ENCODE results near the gene CEP112. TPM values are rescaled to one million over a fixed set of nuclear protein-coding genes. Genes with fewer than 3 reads are reported as not detected.

The CEP112 gene
- total RNA-seq, 1 donor from 2014 or later = 9.7 TPM

DNA sequence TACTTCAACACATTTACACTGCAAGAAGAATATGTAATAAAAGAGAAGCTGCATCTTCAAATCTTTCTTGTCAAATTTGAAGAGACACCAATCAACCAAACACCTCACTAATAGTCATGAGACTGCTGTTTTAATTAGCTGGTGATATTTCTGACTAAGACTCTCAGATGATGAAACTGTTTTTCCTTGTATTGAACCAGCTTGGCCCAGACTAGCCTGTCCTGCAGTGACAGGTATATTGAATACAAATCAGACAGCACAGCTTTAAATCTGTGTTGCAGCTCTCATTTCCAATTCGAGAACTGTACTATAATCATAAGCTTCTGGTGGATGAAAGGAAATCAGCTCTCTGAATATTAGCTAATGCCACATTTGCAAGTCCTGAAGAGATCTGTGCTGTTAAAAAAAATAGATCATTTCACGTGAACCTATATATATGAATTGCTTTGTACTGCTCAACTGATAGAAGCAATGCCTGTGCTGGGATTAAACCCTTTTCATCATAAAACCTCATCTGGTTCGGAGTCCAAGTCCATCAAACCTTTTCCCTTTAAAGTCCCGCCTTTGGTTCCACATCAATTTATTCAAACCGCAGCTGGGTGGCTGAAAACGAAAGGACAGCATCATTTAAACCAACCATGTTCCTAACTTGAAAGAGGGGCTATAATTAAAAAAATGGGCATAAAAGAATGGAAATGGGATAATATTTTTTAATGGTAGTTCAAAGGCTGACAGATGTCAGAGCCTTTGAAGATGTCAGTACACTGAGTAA, 306.2 kb downstream of the CEP112 start:
- H3K9me3 Mint-ChIP-seq = no peaks in the 10 kb centered on the region
- Histone ChIP-seq H3F3A (ENCODE audit: low read depth) (no peaks in the 10 kb centered on the region), H3K9me3 (ENCODE audit: low read depth) (no peaks in the 10 kb centered on the region), H3K27me3 (no peaks in the 10 kb centered on the region), H3K9ac (no peak overlapping the region), H2AFZ (replicated peaks) (no peak overlapping the region), H3K27ac (no peak overlapping the region), H3K36me3 (no peaks in the 10 kb centered on the region), H3K4me1 (peaks cover 4% of the 10 kb centered on the region), H3K79me2 (ENCODE audit: low read depth) (no peaks in the 10 kb centered on the region), H3K4me3 (no peak overlapping the region), H3K4me2 (no peak overlapping the region), H4K20me1 (ENCODE audit: low read depth) (no peaks in the 10 kb centered on the region)
- no peak overlapping the region for H3K4me3 Mint-ChIP-seq
- no peaks in the 10 kb centered on the region for H3K27me3 Mint-ChIP-seq (ENCODE audit: insufficient read depth, low read depth)
- H3K36me3 Mint-ChIP-seq = peaks cover 4% of the 10 kb centered on the region
- no peak for DNase-seq (ENCODE audit: low spot score)
- TF ChIP-seq, protein P1, sequence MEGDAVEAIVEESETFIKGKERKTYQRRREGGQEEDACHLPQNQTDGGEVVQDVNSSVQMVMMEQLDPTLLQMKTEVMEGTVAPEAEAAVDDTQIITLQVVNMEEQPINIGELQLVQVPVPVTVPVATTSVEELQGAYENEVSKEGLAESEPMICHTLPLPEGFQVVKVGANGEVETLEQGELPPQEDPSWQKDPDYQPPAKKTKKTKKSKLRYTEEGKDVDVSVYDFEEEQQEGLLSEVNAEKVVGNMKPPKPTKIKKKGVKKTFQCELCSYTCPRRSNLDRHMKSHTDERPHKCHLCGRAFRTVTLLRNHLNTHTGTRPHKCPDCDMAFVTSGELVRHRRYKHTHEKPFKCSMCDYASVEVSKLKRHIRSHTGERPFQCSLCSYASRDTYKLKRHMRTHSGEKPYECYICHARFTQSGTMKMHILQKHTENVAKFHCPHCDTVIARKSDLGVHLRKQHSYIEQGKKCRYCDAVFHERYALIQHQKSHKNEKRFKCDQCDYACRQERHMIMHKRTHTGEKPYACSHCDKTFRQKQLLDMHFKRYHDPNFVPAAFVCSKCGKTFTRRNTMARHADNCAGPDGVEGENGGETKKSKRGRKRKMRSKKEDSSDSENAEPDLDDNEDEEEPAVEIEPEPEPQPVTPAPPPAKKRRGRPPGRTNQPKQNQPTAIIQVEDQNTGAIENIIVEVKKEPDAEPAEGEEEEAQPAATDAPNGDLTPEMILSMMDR (IDR thresholded peaks at IDR 0.05) = no peak
- TF ChIP-seq EZH2 (IDR thresholded peaks at IDR 0.05) = no peak
- H3K4me1 Mint-ChIP-seq = peaks cover 16% of the 10 kb centered on the region
- H3K27ac Mint-ChIP-seq = no peak overlapping the region

DNA sequence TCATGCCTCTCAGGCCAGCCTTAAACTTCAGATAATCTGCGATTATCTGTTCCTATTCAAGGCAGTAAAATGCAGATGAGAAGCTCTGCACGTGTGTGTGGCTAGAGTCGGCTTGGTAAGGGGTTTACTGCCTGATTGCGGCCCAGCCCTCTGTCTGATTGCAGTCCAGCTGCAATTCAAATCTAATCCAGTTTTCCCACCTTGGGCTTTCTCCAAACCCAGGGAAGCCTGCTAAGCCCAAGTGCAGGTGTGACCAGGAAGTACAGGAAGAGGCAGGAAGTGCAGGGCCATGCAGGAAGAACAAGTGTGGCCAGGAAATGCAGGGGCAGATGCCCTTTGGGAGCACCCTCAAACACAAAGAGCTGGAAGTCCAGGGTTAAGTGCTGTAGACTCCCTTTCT, 314.9 kb downstream of the CEP112 start:
- no peak overlapping the region for H3K4me3 ChIP-seq
- no peak for TF ChIP-seq EZH2 (IDR thresholded peaks at IDR 0.05)
- TF ChIP-seq, protein P1 (IDR thresholded peaks at IDR 0.05) = no peak
- TF ChIP-seq EZH2phosphoT487 (IDR thresholded peaks at IDR 0.05) = no peak
- no peaks in the 10 kb centered on the region for H3F3A ChIP-seq (ENCODE audit: low read depth)
- no peaks in the 10 kb centered on the region for H3K27me3 ChIP-seq
- Mint-ChIP-seq H3K9me3 (no peaks in the 10 kb centered on the region), H3K27me3 (ENCODE audit: insufficient read depth, low read depth) (no peaks in the 10 kb centered on the region), H3K4me3 (no peak overlapping the region), H3K36me3 (peaks cover 13% of the 10 kb centered on the region), H3K4me1 (no peaks in the 10 kb centered on the region), H3K27ac (no peak overlapping the region)
- no peaks in the 10 kb centered on the region for H3K9me3 ChIP-seq (ENCODE audit: low read depth)
- H3K36me3 ChIP-seq = no peaks in the 10 kb centered on the region
- no peaks in the 10 kb centered on the region for H3K79me2 ChIP-seq (ENCODE audit: low read depth)
- no peaks in the 10 kb centered on the region for H3K4me1 ChIP-seq
- no peak overlapping the region for H3K4me2 ChIP-seq
- no peak for DNase-seq (ENCODE audit: low spot score)
- H3K27ac ChIP-seq = no peak overlapping the region
- peaks cover 3% of the 10 kb centered on the region for H4K20me1 ChIP-seq (ENCODE audit: low read depth)
- H3K9ac ChIP-seq = no peak overlapping the region
- no peak overlapping the region for H2AFZ ChIP-seq (replicated peaks)

DNA sequence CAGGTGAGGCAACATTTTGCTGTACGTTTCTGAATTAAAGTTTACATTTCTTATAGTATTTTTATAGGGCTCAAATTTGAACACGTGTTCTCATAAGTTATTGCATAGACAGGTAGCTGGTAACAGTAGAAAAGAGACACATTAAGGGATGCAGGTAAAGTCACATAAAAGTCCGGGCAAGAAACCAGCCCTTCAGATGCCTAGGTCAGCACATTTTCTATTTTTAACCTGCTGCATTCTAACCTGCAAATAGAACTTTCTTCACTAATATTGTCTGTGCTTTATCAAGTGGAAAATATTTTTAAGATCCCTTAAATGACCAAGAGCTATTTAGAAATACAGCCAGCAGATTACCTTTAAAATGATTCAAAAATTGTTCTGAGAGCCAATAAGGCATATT, 323.1 kb downstream of the CEP112 start:
- Mint-ChIP-seq H3K27me3 (ENCODE audit: insufficient read depth, low read depth) (peaks cover 3% of the 10 kb centered on the region), H3K4me1 (peaks cover 4% of the 10 kb centered on the region), H3K4me3 (no peak overlapping the region), H3K9me3 (peaks cover 4% of the 10 kb centered on the region), H3K36me3 (peaks cover 14% of the 10 kb centered on the region), H3K27ac (no peak overlapping the region)
- Histone ChIP-seq H3K27me3 (no peaks in the 10 kb centered on the region), H3F3A (ENCODE audit: low read depth) (no peaks in the 10 kb centered on the region), H3K9ac (no peak overlapping the region), H3K4me3 (no peak overlapping the region), H4K20me1 (ENCODE audit: low read depth) (peaks cover 3% of the 10 kb centered on the region), H3K27ac (no peak overlapping the region), H3K4me2 (no peak overlapping the region), H2AFZ (replicated peaks) (no peak overlapping the region), H3K9me3 (ENCODE audit: low read depth) (no peaks in the 10 kb centered on the region), H3K36me3 (no peaks in the 10 kb centered on the region), H3K4me1 (no peaks in the 10 kb centered on the region), H3K79me2 (ENCODE audit: low read depth) (no peaks in the 10 kb centered on the region)
- TF ChIP-seq EZH2phosphoT487 (IDR thresholded peaks at IDR 0.05) (no peak), EZH2 (IDR thresholded peaks at IDR 0.05) (no peak)
- TF ChIP-seq, protein P1 (IDR thresholded peaks at IDR 0.05) = no peak
- DNase-seq (ENCODE audit: low spot score) = no peak

Data from neural progenitor cell (in vitro differentiated cells).